K562 (cell line): ENCODE measurements around the gene PCDHB13. TPM values are rescaled to one million over a fixed set of nuclear protein-coding genes. Genes with fewer than 3 reads are reported as not detected.

Source experiments
- IRF9 ChIP-seq: fragments of 450-650 bp; IDR thresholded peaks from 2 replicates; pipeline ENCODE4 v1.6.1; 2016; ENCODE audit warnings: missing biosample characterization, missing genetic modification characterization
- ZNF407 ChIP-seq: fragments of 450-650 bp; IDR thresholded peaks from 2 replicates; pipeline ENCODE4 v1.6.1; 2016; ENCODE audit warnings: low read depth
- polyA plus RNA-seq, 8 experiments: library from polyadenylated mRNA; depleted of rRNA in 4 of 8; stranded (reverse) in 5 of 8; unstranded in 3 of 8; fragments of >200 nt; fragmentation: Nextera tagmentation in 2 of 8; fragmentation: Illumina TruSeq in 1 of 8; extraction: Ambion mirVana in 2 of 8; extraction: Trizol in 1 of 8; gene quantifications; 2 replicates each; pipeline versions ENCODE4 v1.2.1 to v1.2.3, GENCODE V29; 2011 to 2014; ENCODE audit warnings: inconsistent platforms in 1 of 8, missing spikeins in 1 of 8
- total RNA-seq, 7 experiments: library from RNA; depleted of rRNA in 6 of 7; stranded (reverse); fragments of >200 nt in 6 of 7; fragmentation: Illumina TruSeq in 2 of 7; extraction: Trizol in 2 of 7; gene quantifications; 2 replicates each; pipeline versions ENCODE4 v1.2.1 to v1.2.3, GENCODE V29; 2011 to 2021; ENCODE audit warnings: low replicate concordance in 1 of 7

Gene PCDHB13
- total and polyA plus RNA-seq, 9 of the 15 experiments (the other 6 are each of a cell fraction or from before 2014, with no cell fraction given) = 0.01 TPM; not detected in 8

- no peak for TF ChIP-seq ZNF407
- TF ChIP-seq IRF9 (tag) = no peak
Measured at GRCh38 chr5:141241496-141241895, 27.8 kb downstream of the PCDHB13 start (continued).
